ENCODE data around the gene EP400. TPM values are rescaled to one million over a fixed set of nuclear protein-coding genes. Genes with fewer than 3 reads are reported as not detected.

The EP400 gene
- total and polyA plus RNA-seq, 2 of the 8 experiments (the other 6 are each of a cell fraction or from before 2014, with no cell fraction given) = 13.1 to 69.7 TPM

DNA sequence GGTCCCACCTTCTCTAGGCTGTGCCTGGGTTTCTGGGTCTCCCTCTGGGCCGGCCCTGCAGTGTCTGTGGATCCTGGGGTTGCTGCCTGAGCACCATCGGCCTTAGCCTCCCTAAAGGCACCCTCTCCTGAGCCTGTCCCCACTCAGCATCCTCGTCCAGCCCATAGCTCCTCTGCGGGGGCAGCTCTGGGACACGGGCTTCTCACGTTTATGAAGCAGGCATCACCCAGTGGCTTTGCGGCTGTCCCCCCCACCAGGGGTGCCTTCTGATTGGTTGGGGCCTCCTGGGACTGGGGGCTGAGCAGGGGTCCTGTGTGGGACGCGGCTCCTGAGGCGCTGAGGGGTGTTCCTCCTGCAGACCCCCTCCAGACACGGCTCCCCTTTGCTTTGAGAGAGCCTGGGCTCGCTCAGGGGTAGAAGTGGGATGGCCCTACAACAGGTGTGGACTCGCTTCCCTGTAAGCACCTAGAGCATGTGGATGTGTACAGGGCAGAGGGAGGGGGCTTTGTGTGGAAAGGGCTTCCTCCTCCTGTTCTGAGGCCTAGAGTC is 44.6 kb upstream of the EP400 start (continued):
- TF ChIP-seq, protein P1, sequence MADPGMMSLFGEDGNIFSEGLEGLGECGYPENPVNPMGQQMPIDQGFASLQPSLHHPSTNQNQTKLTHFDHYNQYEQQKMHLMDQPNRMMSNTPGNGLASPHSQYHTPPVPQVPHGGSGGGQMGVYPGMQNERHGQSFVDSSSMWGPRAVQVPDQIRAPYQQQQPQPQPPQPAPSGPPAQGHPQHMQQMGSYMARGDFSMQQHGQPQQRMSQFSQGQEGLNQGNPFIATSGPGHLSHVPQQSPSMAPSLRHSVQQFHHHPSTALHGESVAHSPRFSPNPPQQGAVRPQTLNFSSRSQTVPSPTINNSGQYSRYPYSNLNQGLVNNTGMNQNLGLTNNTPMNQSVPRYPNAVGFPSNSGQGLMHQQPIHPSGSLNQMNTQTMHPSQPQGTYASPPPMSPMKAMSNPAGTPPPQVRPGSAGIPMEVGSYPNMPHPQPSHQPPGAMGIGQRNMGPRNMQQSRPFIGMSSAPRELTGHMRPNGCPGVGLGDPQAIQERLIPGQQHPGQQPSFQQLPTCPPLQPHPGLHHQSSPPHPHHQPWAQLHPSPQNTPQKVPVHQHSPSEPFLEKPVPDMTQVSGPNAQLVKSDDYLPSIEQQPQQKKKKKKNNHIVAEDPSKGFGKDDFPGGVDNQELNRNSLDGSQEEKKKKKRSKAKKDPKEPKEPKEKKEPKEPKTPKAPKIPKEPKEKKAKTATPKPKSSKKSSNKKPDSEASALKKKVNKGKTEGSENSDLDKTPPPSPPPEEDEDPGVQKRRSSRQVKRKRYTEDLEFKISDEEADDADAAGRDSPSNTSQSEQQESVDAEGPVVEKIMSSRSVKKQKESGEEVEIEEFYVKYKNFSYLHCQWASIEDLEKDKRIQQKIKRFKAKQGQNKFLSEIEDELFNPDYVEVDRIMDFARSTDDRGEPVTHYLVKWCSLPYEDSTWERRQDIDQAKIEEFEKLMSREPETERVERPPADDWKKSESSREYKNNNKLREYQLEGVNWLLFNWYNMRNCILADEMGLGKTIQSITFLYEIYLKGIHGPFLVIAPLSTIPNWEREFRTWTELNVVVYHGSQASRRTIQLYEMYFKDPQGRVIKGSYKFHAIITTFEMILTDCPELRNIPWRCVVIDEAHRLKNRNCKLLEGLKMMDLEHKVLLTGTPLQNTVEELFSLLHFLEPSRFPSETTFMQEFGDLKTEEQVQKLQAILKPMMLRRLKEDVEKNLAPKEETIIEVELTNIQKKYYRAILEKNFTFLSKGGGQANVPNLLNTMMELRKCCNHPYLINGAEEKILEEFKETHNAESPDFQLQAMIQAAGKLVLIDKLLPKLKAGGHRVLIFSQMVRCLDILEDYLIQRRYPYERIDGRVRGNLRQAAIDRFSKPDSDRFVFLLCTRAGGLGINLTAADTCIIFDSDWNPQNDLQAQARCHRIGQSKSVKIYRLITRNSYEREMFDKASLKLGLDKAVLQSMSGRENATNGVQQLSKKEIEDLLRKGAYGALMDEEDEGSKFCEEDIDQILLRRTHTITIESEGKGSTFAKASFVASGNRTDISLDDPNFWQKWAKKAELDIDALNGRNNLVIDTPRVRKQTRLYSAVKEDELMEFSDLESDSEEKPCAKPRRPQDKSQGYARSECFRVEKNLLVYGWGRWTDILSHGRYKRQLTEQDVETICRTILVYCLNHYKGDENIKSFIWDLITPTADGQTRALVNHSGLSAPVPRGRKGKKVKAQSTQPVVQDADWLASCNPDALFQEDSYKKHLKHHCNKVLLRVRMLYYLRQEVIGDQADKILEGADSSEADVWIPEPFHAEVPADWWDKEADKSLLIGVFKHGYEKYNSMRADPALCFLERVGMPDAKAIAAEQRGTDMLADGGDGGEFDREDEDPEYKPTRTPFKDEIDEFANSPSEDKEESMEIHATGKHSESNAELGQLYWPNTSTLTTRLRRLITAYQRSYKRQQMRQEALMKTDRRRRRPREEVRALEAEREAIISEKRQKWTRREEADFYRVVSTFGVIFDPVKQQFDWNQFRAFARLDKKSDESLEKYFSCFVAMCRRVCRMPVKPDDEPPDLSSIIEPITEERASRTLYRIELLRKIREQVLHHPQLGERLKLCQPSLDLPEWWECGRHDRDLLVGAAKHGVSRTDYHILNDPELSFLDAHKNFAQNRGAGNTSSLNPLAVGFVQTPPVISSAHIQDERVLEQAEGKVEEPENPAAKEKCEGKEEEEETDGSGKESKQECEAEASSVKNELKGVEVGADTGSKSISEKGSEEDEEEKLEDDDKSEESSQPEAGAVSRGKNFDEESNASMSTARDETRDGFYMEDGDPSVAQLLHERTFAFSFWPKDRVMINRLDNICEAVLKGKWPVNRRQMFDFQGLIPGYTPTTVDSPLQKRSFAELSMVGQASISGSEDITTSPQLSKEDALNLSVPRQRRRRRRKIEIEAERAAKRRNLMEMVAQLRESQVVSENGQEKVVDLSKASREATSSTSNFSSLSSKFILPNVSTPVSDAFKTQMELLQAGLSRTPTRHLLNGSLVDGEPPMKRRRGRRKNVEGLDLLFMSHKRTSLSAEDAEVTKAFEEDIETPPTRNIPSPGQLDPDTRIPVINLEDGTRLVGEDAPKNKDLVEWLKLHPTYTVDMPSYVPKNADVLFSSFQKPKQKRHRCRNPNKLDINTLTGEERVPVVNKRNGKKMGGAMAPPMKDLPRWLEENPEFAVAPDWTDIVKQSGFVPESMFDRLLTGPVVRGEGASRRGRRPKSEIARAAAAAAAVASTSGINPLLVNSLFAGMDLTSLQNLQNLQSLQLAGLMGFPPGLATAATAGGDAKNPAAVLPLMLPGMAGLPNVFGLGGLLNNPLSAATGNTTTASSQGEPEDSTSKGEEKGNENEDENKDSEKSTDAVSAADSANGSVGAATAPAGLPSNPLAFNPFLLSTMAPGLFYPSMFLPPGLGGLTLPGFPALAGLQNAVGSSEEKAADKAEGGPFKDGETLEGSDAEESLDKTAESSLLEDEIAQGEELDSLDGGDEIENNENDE (IDR thresholded peaks at IDR 0.05; ENCODE audit: insufficient replicate concordance, low read length) = no peak
- TF ChIP-seq RNF2 (IDR thresholded peaks at IDR 0.05; ENCODE audit: borderline replicate concordance, low read depth, low read length, missing control alignments, poor library complexity, severe bottlenecking) = no peak
- no peak for TF ChIP-seq CHD1 (IDR thresholded peaks at IDR 0.05; ENCODE audit: low read depth, low read length)
- TF ChIP-seq HDAC2 (IDR thresholded peaks at IDR 0.05; ENCODE audit: borderline replicate concordance in 1 of 2, low read depth in 2 of 2, low read length in 2 of 2) = no peak
- TF ChIP-seq YY1 (IDR thresholded peaks at IDR 0.05; ENCODE audit: low read depth, low read length) = no peak
- TF ChIP-seq, protein P2, sequence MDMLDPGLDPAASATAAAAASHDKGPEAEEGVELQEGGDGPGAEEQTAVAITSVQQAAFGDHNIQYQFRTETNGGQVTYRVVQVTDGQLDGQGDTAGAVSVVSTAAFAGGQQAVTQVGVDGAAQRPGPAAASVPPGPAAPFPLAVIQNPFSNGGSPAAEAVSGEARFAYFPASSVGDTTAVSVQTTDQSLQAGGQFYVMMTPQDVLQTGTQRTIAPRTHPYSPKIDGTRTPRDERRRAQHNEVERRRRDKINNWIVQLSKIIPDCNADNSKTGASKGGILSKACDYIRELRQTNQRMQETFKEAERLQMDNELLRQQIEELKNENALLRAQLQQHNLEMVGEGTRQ (IDR thresholded peaks at IDR 0.05; ENCODE audit: low read length) = no peak
- TF ChIP-seq, protein P3, sequence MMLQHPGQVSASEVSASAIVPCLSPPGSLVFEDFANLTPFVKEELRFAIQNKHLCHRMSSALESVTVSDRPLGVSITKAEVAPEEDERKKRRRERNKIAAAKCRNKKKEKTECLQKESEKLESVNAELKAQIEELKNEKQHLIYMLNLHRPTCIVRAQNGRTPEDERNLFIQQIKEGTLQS (IDR thresholded peaks at IDR 0.05; ENCODE audit: insufficient read depth, low read depth, low read length) = no peak
- TF ChIP-seq CBX8 (IDR thresholded peaks at IDR 0.05; ENCODE audit: borderline replicate concordance, low read depth, low read length) = no peak

Data from H1 (cell line).